ENCODE data around the gene ERG28.
"Not testable (repeated sequence)": the region's sequence is repeated elsewhere in the genome, so short reads cannot be mapped to it uniquely, and the experiment has no call there.

Gene ERG28

GRCh38 chr14:75697386-75697785 is 36.7 kb upstream of the ERG28 start:
- Histone ChIP-seq H3K9me3 (peaks cover 36% of the 10 kb centered on the region), H3K27ac (no peak overlapping the region), H3K9ac (no peak overlapping the region), H4K20me1 (no peaks in the 10 kb centered on the region), H3K36me3 (peaks cover 86% of the 10 kb centered on the region), H3K4me1 (no peaks in the 10 kb centered on the region), H3K4me3 (no peak overlapping the region), H3K27me3 (no peaks in the 10 kb centered on the region; the same call in 1 of the 2 replicates), H3K4me2 (no peak overlapping the region)
- TF ChIP-seq Cebpa-rat (IDR thresholded peaks at IDR 0.05): no peak

- not testable (repeated sequence) for H3K4me3 ChIP-seq, H3K27me3 ChIP-seq, H3K27ac ChIP-seq, H3K9ac ChIP-seq, H3K4me2 ChIP-seq, H4K20me1 ChIP-seq, H3K4me1 ChIP-seq
- H3K9me3 ChIP-seq: peaks cover 29% of the 10 kb centered on the region
- H3K36me3 ChIP-seq: peaks cover 85% of the 10 kb centered on the region
Observed at GRCh38 chr14:75695025-75695424, 34.3 kb upstream of the ERG28 start.

- Histone ChIP-seq H3K9ac (no peak overlapping the region), H3K36me3 (peaks cover 82% of the 10 kb centered on the region), H3K27me3 (no peaks in the 10 kb centered on the region), H3K4me1 (no peaks in the 10 kb centered on the region), H3K27ac (no peak overlapping the region), H3K4me2 (no peak overlapping the region), H4K20me1 (no peaks in the 10 kb centered on the region), H3K9me3 (peaks cover 22% of the 10 kb centered on the region), H3K4me3 (no peak overlapping the region)
- no peak for TF ChIP-seq Cebpa-rat (IDR thresholded peaks at IDR 0.05)
Observed at GRCh38 chr14:75690010-75690409, 29.3 kb upstream of the ERG28 start.

GRCh38 chr14:75689012-75689411 is 28.3 kb upstream of the ERG28 start:
- Histone ChIP-seq H3K27ac (no peak overlapping the region), H3K4me2 (no peak overlapping the region), H3K9ac (no peak overlapping the region), H3K36me3 (peaks cover 79% of the 10 kb centered on the region), H3K4me3 (no peak overlapping the region), H3K9me3 (peaks cover 12% of the 10 kb centered on the region), H3K27me3 (no peaks in the 10 kb centered on the region), H4K20me1 (no peaks in the 10 kb centered on the region), H3K4me1 (no peaks in the 10 kb centered on the region)
- no peak for TF ChIP-seq Cebpa-rat (IDR thresholded peaks at IDR 0.05)

GRCh38 chr14:75685910-75686309 is 25.2 kb upstream of the ERG28 start:
- Histone ChIP-seq H3K4me1 (no peaks in the 10 kb centered on the region), H3K27ac (no peak overlapping the region), H3K27me3 (no peaks in the 10 kb centered on the region), H3K4me2 (no peak overlapping the region), H3K4me3 (no peak overlapping the region), H4K20me1 (no peaks in the 10 kb centered on the region), H3K36me3 (peaks cover 78% of the 10 kb centered on the region), H3K9me3 (no peaks in the 10 kb centered on the region), H3K9ac (no peak overlapping the region)
- no peak for TF ChIP-seq Cebpa-rat (IDR thresholded peaks at IDR 0.05)

- peaks cover 39% of the 10 kb centered on the region for H3K36me3 ChIP-seq
- no peak overlapping the region for H3K27ac ChIP-seq
- no peak overlapping the region for H3K9ac ChIP-seq
- peaks cover 28% of the 10 kb centered on the region for H3K4me1 ChIP-seq
- peak overlapping the region; percentile 65 for H3K4me2 ChIP-seq
- 0 out of 2 replicates have a peak, but pooled peaks cover 5% of the 10 kb centered on the region for H4K20me1 ChIP-seq
- TF ChIP-seq Cebpa-rat (IDR thresholded peaks at IDR 0.05): no peak
- H3K27me3 ChIP-seq: no peaks in the 10 kb centered on the region
- peaks cover 17% of the 10 kb centered on the region for H3K9me3 ChIP-seq
- H3K4me3 ChIP-seq: no peak overlapping the region
Observed at GRCh38 chr14:75675265-75675960, 14.7 kb upstream of the ERG28 start.

GRCh38 chr14:75673345-75674035 is 12.8 kb upstream of the ERG28 start:
- 0 out of 2 replicates have a peak, but pooled peaks cover 5% of the 10 kb centered on the region for H4K20me1 ChIP-seq
- no peak overlapping the region for H3K27ac ChIP-seq
- H3K9ac ChIP-seq: no peak overlapping the region
- H3K36me3 ChIP-seq: peaks cover 50% of the 10 kb centered on the region
- H3K9me3 ChIP-seq: peaks cover 17% of the 10 kb centered on the region
- H3K4me1 ChIP-seq: peaks cover 28% of the 10 kb centered on the region
- H3K4me3 ChIP-seq: no peak overlapping the region
- no peak for TF ChIP-seq Cebpa-rat (IDR thresholded peaks at IDR 0.05)
- H3K27me3 ChIP-seq: no peaks in the 10 kb centered on the region
- peak overlapping the region; percentile 43; the same call in 1 of the 2 replicates for H3K4me2 ChIP-seq

- peaks cover 56% of the 10 kb centered on the region for H3K36me3 ChIP-seq
- peaks cover 17% of the 10 kb centered on the region for H3K9me3 ChIP-seq
- H3K4me1 ChIP-seq: peaks cover 28% of the 10 kb centered on the region
- no peak for TF ChIP-seq Cebpa-rat (IDR thresholded peaks at IDR 0.05)
- H4K20me1 ChIP-seq: 0 out of 2 replicates have a peak, but pooled peaks cover 5% of the 10 kb centered on the region
- H3K4me2 ChIP-seq: no peak overlapping the region
- H3K4me3 ChIP-seq: no peak overlapping the region
- H3K27me3 ChIP-seq: no peaks in the 10 kb centered on the region
- no peak overlapping the region for H3K9ac ChIP-seq
- H3K27ac ChIP-seq: no peak overlapping the region
Observed at GRCh38 chr14:75672605-75673192, 12.0 kb upstream of the ERG28 start.

GRCh38 chr14:75667099-75667765 is 6.6 kb upstream of the ERG28 start:
- Histone ChIP-seq H3K27me3 (no peaks in the 10 kb centered on the region), H4K20me1 (no peaks in the 10 kb centered on the region), H3K4me3 (no peak overlapping the region), H3K9ac (no peak overlapping the region), H3K36me3 (peaks cover 78% of the 10 kb centered on the region), H3K27ac (no peak overlapping the region), H3K4me1 (peaks cover 10% of the 10 kb centered on the region), H3K4me2 (no peak overlapping the region), H3K9me3 (peaks cover 6% of the 10 kb centered on the region)
- TF ChIP-seq Cebpa-rat (IDR thresholded peaks at IDR 0.05): no peak
